Osteocyte (in vitro differentiated cells): ENCODE data around the gene RABGAP1. TPM values are rescaled to one million over a fixed set of nuclear protein-coding genes. Genes with fewer than 3 reads are reported as not detected.
A peak's percentile ranks its signal among the peaks of the same experiment; 100 is the strongest.

Source experiments
- DNase-seq: peaks from one replicate; pipeline ENCODE4 v3.0.0; 2021; ENCODE audit warnings: mixed read lengths; ENCODE audit not compliant: unreplicated experiment; ENCODE audit errors: extremely low spot score
- H3K27ac Mint-ChIP-seq: one replicate; pipeline ENCODE4 v1.8.0; 2021; ENCODE audit warnings: mild to moderate bottlenecking, mixed read lengths; ENCODE audit not compliant: unreplicated experiment
- H3K27me3 Mint-ChIP-seq: one replicate; pipeline ENCODE4 v1.8.0; 2021; ENCODE audit warnings: mixed read lengths; ENCODE audit not compliant: unreplicated experiment
- H3K36me3 Mint-ChIP-seq: one replicate; pipeline ENCODE4 v1.8.0; 2021; ENCODE audit warnings: mixed read lengths; ENCODE audit not compliant: unreplicated experiment
- H3K4me1 Mint-ChIP-seq: one replicate; pipeline ENCODE4 v1.8.0; 2021; ENCODE audit warnings: mixed read lengths; ENCODE audit not compliant: unreplicated experiment
- H3K4me3 Mint-ChIP-seq: one replicate; pipeline ENCODE4 v1.8.0; 2021; ENCODE audit warnings: mild to moderate bottlenecking, moderate library complexity, mixed read lengths; ENCODE audit not compliant: unreplicated experiment
- H3K9me3 Mint-ChIP-seq: one replicate; pipeline ENCODE4 v1.8.0; 2021; ENCODE audit warnings: mixed read lengths; ENCODE audit not compliant: unreplicated experiment
- total RNA-seq: library from RNA; stranded (reverse); gene quantifications from 2 replicates; pipeline ENCODE4 v1.2.1, GENCODE V29; 2021
- TF ChIP-seq, protein P1 (sequence below): fragments of 200-600 bp; sonication (generic); IDR thresholded peaks from 2 replicates; pipeline ENCODE4 v1.5.0; 2021; ENCODE audit warnings: antibody characterized with exemption, mild to moderate bottlenecking, moderate library complexity

The RABGAP1 gene
- total RNA-seq, 1 donor from 2014 or later: 88.4 TPM

- DNase-seq: no peak
- no peaks in the 10 kb centered on the region for H3K9me3 Mint-ChIP-seq
- H3K27ac Mint-ChIP-seq: peak overlapping the region; percentile 10
- H3K4me3 Mint-ChIP-seq: no peak overlapping the region
- H3K4me1 Mint-ChIP-seq: peaks cover 17% of the 10 kb centered on the region
- H3K27me3 Mint-ChIP-seq: no peaks in the 10 kb centered on the region
- H3K36me3 Mint-ChIP-seq: peaks cover 18% of the 10 kb centered on the region
- TF ChIP-seq, protein P1, sequence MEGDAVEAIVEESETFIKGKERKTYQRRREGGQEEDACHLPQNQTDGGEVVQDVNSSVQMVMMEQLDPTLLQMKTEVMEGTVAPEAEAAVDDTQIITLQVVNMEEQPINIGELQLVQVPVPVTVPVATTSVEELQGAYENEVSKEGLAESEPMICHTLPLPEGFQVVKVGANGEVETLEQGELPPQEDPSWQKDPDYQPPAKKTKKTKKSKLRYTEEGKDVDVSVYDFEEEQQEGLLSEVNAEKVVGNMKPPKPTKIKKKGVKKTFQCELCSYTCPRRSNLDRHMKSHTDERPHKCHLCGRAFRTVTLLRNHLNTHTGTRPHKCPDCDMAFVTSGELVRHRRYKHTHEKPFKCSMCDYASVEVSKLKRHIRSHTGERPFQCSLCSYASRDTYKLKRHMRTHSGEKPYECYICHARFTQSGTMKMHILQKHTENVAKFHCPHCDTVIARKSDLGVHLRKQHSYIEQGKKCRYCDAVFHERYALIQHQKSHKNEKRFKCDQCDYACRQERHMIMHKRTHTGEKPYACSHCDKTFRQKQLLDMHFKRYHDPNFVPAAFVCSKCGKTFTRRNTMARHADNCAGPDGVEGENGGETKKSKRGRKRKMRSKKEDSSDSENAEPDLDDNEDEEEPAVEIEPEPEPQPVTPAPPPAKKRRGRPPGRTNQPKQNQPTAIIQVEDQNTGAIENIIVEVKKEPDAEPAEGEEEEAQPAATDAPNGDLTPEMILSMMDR: no peak
Measured at GRCh38 chr9:122978601-122979000, 37.8 kb downstream of the RABGAP1 start.

DNA sequence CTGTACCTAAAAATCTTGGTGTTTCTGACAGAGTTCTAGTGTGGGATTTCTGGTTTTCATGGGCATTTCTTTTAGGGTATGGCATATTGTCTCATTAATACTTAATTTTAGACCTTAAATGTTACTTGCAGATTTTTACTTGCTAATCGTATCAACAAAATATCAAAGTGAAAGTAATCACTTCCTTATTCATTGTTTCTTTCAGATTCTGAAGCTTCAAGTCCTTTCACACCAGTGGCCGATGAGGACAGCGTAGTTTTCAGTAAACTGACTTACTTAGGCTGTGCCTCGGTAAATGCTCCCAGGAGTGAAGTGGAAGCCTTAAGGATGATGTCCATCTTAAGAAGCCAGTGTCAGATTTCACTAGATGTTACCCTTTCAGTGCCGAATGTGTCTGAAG lies 45.2 kb downstream of the RABGAP1 start:
- H3K36me3 Mint-ChIP-seq: peaks cover 22% of the 10 kb centered on the region
- H3K27ac Mint-ChIP-seq: no peak overlapping the region
- TF ChIP-seq, protein P1: no peak
- peaks cover 3% of the 10 kb centered on the region for H3K4me1 Mint-ChIP-seq
- H3K27me3 Mint-ChIP-seq: no peaks in the 10 kb centered on the region
- no peaks in the 10 kb centered on the region for H3K9me3 Mint-ChIP-seq
- no peak overlapping the region for H3K4me3 Mint-ChIP-seq
- no peak for DNase-seq

DNA sequence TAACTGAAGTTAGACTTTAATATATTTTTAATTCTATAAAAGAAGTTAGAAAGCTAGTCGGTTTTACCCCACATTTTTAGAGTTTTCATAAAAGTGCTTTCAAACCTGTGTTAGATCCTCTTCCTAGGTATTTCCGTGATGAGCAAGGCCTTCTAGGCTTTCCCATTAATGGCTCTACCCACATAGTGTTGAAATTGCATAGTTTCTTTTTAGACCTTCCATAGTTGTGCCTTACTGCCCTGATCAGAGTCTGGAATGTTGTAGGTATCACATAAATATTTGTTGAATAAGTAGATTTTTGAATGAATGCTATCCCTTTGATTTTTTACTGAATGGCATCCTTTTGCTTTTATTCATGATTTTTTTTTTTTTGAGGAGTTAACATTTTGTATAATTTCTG lies 47.3 kb downstream of the RABGAP1 start:
- Mint-ChIP-seq H3K9me3 (no peaks in the 10 kb centered on the region), H3K27me3 (no peaks in the 10 kb centered on the region), H3K4me3 (no peak overlapping the region), H3K4me1 (peaks cover 5% of the 10 kb centered on the region), H3K27ac (peak overlapping the region; percentile 31), H3K36me3 (peaks cover 20% of the 10 kb centered on the region)
- TF ChIP-seq, protein P1: no peak
- DNase-seq: no peak

GRCh38 chr9:122988920-122989621 lies 48.3 kb downstream of the RABGAP1 start:
- H3K36me3 Mint-ChIP-seq: peaks cover 21% of the 10 kb centered on the region
- DNase-seq: no peak
- H3K27me3 Mint-ChIP-seq: no peaks in the 10 kb centered on the region
- H3K4me3 Mint-ChIP-seq: no peak overlapping the region
- TF ChIP-seq, protein P1: no peak
- peak overlapping the region; percentile 72 for H3K27ac Mint-ChIP-seq
- no peaks in the 10 kb centered on the region for H3K9me3 Mint-ChIP-seq
- peaks cover 6% of the 10 kb centered on the region for H3K4me1 Mint-ChIP-seq

DNA sequence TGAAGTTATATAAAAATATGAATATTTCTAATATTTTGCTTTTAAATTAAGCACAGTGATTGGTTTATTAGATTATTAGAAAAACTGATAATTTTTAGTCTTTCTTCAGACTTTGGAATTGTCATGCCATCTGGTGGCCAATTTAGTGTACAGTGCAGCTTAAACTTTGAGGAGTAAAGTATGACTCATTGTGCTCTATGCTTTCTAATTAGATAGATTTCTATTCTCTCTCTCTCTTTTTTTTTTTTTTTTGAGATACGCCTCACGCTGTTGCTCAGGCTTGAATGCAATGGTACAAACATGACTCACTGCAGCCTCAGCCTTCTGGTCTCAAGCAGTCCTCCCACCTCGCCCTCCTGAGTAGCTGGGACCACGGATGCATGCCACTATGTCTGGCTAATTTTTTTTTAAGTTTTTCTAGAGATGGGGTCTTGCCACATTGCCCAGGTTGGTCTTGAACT lies 50.6 kb downstream of the RABGAP1 start:
- no peak overlapping the region for H3K4me3 Mint-ChIP-seq
- no peak for DNase-seq
- no peaks in the 10 kb centered on the region for H3K27me3 Mint-ChIP-seq
- peaks cover 19% of the 10 kb centered on the region for H3K36me3 Mint-ChIP-seq
- peak overlapping the region; percentile 64 for H3K27ac Mint-ChIP-seq
- H3K9me3 Mint-ChIP-seq: no peaks in the 10 kb centered on the region
- TF ChIP-seq, protein P1: peak; percentile 72
- H3K4me1 Mint-ChIP-seq: peaks cover 13% of the 10 kb centered on the region
